Measurements from ENCODE around the gene NME8. TPM values are rescaled to one million over a fixed set of nuclear protein-coding genes. Genes with fewer than 3 reads are reported as not detected.
"Not testable (repeated sequence)": the region's sequence is repeated elsewhere in the genome, so short reads cannot be mapped to it uniquely, and the experiment has no call there.

The NME8 gene, protein sequence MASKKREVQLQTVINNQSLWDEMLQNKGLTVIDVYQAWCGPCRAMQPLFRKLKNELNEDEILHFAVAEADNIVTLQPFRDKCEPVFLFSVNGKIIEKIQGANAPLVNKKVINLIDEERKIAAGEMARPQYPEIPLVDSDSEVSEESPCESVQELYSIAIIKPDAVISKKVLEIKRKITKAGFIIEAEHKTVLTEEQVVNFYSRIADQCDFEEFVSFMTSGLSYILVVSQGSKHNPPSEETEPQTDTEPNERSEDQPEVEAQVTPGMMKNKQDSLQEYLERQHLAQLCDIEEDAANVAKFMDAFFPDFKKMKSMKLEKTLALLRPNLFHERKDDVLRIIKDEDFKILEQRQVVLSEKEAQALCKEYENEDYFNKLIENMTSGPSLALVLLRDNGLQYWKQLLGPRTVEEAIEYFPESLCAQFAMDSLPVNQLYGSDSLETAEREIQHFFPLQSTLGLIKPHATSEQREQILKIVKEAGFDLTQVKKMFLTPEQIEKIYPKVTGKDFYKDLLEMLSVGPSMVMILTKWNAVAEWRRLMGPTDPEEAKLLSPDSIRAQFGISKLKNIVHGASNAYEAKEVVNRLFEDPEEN
- total RNA-seq (not detected), total RNA-seq (0 reads per million in 2 donors)

DNA sequence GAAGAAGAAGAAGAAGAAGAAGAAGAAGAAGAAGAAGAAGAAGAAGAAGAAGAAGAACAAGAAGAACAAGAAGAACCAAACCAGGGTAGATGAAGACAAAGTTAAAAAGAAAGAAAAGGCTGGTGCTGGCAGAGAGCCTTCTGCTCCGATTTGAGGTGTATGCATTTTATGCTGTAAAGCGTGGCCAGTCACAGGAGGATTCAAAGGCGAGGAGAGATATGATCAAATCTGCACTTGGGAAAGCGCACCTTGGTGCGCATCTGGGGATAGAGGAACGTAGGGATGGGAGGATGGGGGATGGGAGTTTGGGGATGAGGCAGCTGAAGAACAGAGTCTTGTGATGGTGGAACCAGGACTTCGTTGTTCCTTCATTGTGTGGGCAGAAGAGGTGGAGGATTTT, at the start of gene NME8:
TSS of gene NME8 (plus strand) at position 301 of the 400 bp plus-strand sequence. CDS start 1,670 bp downstream, outside the sequence.
- H3K27ac Mint-ChIP-seq = no peak within 1 kb of the TSS
- ATAC-seq (no peak), DNase-seq (no peak)
- H3K4me3 Mint-ChIP-seq = no peak within 1 kb of the TSS
- no peaks in the 10 kb centered on the region for H3K27me3 Mint-ChIP-seq
- no peaks in the 10 kb centered on the region for H3K4me1 Mint-ChIP-seq
- H3K9me3 ChIP-seq (ENCODE audit: control insufficient read depth, low read length, poor library complexity, severe bottlenecking) = no peaks in the 10 kb centered on the region
- no peaks in the 10 kb centered on the region for H3K36me3 Mint-ChIP-seq (ENCODE audit: low read depth)

DNA sequence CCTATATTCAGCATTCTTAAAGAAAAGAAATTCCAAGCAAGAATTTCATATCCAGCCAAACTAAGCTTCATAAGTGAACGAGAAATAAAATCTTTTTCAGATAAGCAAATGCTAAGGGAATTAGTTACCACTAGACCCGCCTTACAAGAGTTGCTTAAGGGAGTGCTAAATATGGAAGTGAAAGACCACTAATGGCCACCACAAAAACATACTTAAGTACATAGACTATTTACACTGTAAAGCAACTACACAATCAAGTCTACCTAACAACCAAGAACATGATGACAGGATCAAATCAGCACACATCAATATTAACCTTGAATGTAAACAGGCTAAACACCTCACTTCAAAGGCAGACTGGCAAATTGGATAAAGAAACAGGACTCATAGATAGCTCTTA, 42.2 kb upstream of the NME8 start:
- Mint-ChIP-seq H3K36me3 (ENCODE audit: low read depth) (peaks cover 2% of the 10 kb centered on the region), H3K27me3 (peaks cover 11% of the 10 kb centered on the region), H3K27ac (no peak overlapping the region), H3K4me3 (no peak overlapping the region), H3K4me1 (no peaks in the 10 kb centered on the region)
- no peak for ATAC-seq
- H3K9me3 ChIP-seq (ENCODE audit: control insufficient read depth, low read length, poor library complexity, severe bottlenecking) = no peaks in the 10 kb centered on the region
- DNase-seq = no peak

DNA sequence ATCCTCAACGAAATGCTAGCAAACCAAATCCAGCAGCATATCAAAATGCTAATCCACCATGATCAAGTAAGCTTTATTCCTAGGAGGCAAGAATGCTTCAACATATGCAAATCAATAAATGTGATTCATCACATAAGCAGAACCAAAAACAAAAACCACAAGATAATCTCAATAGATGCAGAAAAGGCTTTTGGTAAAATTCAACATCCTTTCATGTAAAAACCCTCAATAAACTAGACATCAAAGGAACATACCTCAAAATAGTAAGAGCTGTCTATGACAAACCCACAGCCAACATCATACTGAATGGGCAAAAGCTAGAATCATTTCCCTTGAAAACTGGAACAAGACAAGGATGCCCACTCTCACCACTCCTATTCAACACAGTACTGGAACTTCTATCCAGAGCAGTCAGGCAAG, 36.2 kb upstream of the NME8 start:
- H3K27ac Mint-ChIP-seq; ATAC-seq; H3K9me3 ChIP-seq (ENCODE audit: control insufficient read depth, low read length, poor library complexity, severe bottlenecking); H3K4me3 Mint-ChIP-seq; DNase-seq; H3K27me3 Mint-ChIP-seq; H3K36me3 Mint-ChIP-seq (ENCODE audit: low read depth); H3K4me1 Mint-ChIP-seq: not testable (repeated sequence)

DNA sequence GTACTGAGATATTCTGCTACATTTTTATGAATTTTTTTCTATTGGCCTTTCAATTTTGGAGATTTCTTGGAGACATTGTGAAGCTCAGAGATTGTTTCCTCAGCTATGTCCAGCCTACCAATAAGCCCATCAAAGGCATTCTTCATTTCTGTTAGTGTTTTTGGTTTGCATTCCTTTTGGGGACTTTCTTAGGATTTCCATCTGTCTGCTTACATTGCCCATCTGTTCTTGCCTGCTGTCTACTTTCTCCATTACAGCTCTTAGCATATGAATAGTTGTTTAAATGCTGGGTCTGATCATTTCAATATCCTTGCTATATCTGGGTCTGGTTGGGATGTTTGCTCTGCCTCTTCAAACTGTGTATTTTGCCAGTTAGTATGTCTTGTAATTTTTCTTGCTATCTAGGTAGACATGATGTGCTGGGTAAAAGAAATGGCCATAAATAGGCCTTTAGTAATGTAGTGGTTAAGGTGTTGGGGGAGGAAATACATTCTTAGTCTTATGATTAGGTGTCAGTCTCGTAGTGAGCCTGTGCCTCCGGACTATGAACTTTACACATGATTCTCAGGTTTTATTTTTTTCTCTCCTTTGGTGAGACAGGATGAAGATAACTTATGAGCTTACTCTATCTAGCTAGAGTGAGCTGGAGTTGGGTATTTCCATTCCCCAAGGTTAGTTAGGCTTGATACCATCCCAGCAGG, 32.6 kb upstream of the NME8 start:
- Mint-ChIP-seq H3K4me1 (no peaks in the 10 kb centered on the region), H3K27ac (no peak overlapping the region), H3K36me3 (ENCODE audit: low read depth) (no peaks in the 10 kb centered on the region), H3K4me3 (no peak overlapping the region), H3K27me3 (peaks cover 12% of the 10 kb centered on the region)
- no peak for DNase-seq
- no peak for ATAC-seq
- no peaks in the 10 kb centered on the region for H3K9me3 ChIP-seq (ENCODE audit: control insufficient read depth, low read length, poor library complexity, severe bottlenecking)

DNA sequence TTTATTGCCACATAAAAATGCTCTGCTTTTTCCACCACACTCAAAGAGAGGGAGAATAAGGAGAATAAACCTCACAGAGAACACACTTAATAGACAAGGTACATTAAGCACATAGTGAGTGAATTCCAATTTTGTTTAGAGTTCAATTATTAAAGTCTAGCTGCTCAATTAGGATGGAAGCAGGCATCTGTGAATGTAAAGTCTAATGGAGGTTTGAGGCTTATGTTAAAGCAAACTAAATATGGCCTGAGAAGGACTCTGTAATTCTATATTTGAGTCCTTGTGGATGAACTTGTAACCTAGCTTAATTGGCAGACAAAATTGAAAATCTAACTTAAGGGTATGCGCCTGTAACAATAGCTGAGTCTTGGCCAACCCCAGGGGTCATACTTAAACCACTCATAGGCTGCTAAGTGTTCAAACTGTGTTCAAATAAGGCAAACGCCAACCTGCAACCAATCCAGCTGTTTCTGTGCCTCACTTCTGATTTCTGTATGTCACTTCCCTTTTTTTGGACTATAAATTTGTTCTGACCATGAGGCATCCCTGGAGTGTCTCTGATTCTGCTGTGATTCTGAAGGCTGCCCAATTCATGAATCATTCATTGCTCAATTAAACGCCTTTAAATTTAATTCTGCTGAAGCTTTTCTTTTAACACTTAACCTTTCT, 31.3 kb upstream of the NME8 start:
- no peaks in the 10 kb centered on the region for H3K4me1 Mint-ChIP-seq
- ATAC-seq = no peak
- DNase-seq = no peak
- no peaks in the 10 kb centered on the region for H3K9me3 ChIP-seq (ENCODE audit: control insufficient read depth, low read length, poor library complexity, severe bottlenecking)
- no peak overlapping the region for H3K27ac Mint-ChIP-seq
- no peak overlapping the region for H3K4me3 Mint-ChIP-seq
- H3K36me3 Mint-ChIP-seq (ENCODE audit: low read depth) = no peaks in the 10 kb centered on the region
- peaks cover 12% of the 10 kb centered on the region for H3K27me3 Mint-ChIP-seq

DNA sequence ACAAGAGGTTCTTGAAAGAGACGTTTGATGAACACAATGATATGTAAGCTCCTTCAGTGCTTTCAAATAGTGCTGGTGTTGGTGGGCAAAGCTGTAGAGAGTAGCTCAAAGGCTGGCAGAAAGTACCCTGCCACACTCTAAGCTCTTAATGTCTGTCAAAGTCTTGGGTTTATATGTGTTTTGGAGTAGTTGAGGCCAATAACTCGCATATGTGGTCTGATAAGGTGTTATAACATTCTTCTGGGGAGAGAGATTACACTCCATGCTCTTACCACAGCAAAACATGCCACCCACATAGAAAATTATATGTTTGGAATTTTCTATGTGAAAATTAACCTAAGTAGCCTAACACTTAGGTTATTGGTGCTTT, 30.8 kb upstream of the NME8 start:
- Mint-ChIP-seq H3K27me3 (peaks cover 12% of the 10 kb centered on the region), H3K36me3 (ENCODE audit: low read depth) (no peaks in the 10 kb centered on the region), H3K4me3 (no peak overlapping the region), H3K27ac (no peak overlapping the region), H3K4me1 (no peaks in the 10 kb centered on the region)
- no peaks in the 10 kb centered on the region for H3K9me3 ChIP-seq (ENCODE audit: control insufficient read depth, low read length, poor library complexity, severe bottlenecking)
- DNase-seq (no peak), ATAC-seq (no peak)

DNA sequence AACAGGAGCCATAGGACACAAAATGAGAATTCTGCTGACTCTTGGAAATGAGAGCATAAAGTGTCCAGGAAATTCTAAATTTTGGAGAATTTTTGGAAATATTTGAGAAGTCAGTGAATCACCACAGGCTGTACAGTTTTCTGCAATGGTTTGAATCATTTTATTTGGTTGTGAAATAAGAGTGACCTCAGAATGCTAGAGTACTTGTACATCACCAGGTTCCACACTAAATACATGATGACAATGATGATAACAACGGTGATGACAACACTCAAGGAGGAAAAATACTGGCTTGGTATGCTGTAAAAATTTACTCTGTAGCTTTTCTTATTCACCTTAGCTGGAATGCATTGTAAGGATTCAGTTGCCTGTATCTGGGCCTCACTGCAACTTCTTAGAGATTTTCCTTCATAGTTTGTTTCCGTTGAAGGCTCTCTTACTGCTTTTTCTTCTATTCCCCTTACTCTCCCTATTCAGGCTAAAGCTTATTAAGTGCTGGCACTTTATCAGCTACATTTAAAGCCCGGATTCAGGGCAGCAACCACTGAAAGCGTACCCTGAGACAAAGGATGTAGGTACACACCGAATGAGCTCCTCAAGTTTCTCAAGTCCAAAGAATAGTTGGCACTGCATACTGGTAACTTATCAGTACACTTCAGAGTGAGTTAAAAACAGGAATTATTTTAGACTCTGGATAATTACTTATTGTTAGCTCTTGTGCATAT, 30.2 kb upstream of the NME8 start:
- Mint-ChIP-seq H3K36me3 (ENCODE audit: low read depth) (no peaks in the 10 kb centered on the region), H3K4me1 (no peaks in the 10 kb centered on the region), H3K27me3 (peaks cover 12% of the 10 kb centered on the region), H3K4me3 (no peak overlapping the region), H3K27ac (no peak overlapping the region)
- DNase-seq (no peak), ATAC-seq (no peak)
- no peaks in the 10 kb centered on the region for H3K9me3 ChIP-seq (ENCODE audit: control insufficient read depth, low read length, poor library complexity, severe bottlenecking)

DNA sequence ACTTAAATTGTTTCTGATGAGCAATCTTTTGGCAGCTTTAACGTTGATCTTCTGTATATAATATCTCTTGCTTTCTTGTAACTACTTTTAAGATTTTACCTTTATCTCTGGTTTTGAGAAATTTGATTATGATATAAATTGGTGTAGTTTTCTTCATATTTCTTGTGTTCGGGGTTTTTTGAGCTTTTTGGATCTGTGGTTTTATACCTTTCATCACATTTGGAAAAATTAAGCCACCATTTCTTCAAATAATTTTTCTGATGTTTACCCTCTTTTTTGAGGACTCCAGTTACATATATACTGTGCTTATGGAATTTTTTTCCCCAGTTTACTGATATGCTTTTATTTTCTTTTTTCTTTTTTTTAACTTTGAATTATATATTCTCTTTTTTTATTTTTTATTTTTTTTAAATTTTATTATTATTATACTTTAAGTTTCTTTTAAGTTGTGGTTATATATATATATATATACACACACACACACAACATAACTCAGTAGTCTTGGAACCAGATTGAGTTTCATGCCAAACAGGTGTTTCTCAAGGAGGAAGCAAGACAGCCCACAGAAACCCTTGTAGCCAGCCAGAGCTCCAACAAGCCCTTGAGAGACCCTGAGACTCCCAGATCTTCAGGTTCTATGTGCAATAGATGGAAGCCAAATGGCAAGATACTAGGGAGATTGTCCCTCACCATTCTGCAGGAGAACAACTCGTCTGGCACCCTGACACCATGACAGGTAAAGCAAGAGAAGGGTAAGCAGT, 27.5 kb upstream of the NME8 start:
- H3K4me3 Mint-ChIP-seq = no peak overlapping the region
- no peak for ATAC-seq
- H3K27ac Mint-ChIP-seq = no peak overlapping the region
- no peaks in the 10 kb centered on the region for H3K4me1 Mint-ChIP-seq
- no peaks in the 10 kb centered on the region for H3K9me3 ChIP-seq (ENCODE audit: control insufficient read depth, low read length, poor library complexity, severe bottlenecking)
- peaks cover 17% of the 10 kb centered on the region for H3K27me3 Mint-ChIP-seq
- peaks cover 2% of the 10 kb centered on the region for H3K36me3 Mint-ChIP-seq (ENCODE audit: low read depth)
- no peak for DNase-seq

DNA sequence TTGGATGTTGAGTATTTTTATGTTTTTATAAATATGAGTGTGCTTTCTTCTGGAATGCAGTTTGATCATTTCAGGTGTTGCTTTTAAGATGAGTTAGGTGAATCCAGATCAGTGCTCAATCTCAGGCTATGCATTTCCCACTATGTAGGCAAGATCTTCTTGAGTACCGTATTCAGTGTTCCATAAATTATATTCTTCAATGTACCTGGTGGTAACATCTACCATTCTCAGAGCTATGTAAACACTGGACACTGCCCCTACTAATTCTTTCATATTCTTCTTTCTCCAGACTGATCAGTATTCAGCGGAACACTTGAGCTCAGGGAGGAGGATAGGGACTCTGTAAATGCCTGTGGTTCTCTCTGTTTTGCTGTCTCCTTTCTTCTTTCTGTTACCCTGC, 25.5 kb upstream of the NME8 start:
- DNase-seq (no peak), ATAC-seq (no peak)
- peaks cover 2% of the 10 kb centered on the region for H3K36me3 Mint-ChIP-seq (ENCODE audit: low read depth)
- no peak overlapping the region for H3K27ac Mint-ChIP-seq
- H3K4me1 Mint-ChIP-seq = no peaks in the 10 kb centered on the region
- no peak overlapping the region for H3K4me3 Mint-ChIP-seq
- peaks cover 18% of the 10 kb centered on the region for H3K27me3 Mint-ChIP-seq
- H3K9me3 ChIP-seq (ENCODE audit: control insufficient read depth, low read length, poor library complexity, severe bottlenecking) = no peaks in the 10 kb centered on the region

DNA sequence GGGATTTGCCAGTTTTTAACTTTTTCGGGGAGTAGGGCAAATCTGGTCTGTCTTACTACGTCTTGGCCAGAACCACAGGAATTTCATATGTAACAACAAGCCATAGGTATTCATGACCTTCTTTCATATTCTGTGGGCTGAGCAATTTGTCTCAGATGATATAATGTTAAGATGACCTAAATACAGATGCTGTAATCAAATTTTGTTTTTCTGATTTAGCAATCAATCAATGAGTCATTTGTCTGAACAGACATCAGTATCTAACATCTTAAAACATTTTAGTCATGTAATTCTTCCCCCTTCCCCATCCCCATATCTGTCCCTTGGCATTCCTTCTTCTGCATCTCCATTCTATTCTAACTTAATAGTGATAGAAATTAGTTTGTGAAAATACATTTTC, 24.8 kb upstream of the NME8 start:
- no peak overlapping the region for H3K4me3 Mint-ChIP-seq
- H3K9me3 ChIP-seq (ENCODE audit: control insufficient read depth, low read length, poor library complexity, severe bottlenecking) = no peaks in the 10 kb centered on the region
- no peak for ATAC-seq
- DNase-seq = no peak
- peaks cover 18% of the 10 kb centered on the region for H3K27me3 Mint-ChIP-seq
- H3K36me3 Mint-ChIP-seq (ENCODE audit: low read depth) = peaks cover 2% of the 10 kb centered on the region
- H3K4me1 Mint-ChIP-seq = no peaks in the 10 kb centered on the region
- H3K27ac Mint-ChIP-seq = no peak overlapping the region

DNA sequence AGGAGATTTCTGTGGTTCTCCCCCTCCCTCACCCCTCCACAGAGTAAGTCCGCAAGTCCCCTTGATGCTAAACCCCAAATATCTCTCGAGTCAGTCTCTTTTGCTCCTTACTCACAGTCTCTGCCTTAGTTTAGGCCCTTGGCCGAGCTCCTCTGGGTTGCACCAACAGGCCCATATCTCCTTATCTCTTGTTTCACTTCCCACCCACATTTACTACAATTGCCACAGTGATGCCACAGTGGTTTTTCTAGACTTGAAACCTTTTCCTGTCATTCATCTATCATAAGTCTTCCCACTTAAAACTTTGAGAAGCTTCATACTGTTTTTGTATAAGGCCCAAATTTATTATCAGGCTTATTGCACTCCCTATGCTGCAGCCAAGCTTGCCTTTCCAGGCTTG, 23.4 kb upstream of the NME8 start:
- no peak overlapping the region for H3K4me3 Mint-ChIP-seq
- no peaks in the 10 kb centered on the region for H3K4me1 Mint-ChIP-seq
- no peak overlapping the region for H3K27ac Mint-ChIP-seq
- H3K9me3 ChIP-seq (ENCODE audit: control insufficient read depth, low read length, poor library complexity, severe bottlenecking) = no peaks in the 10 kb centered on the region
- ATAC-seq (no peak), DNase-seq (no peak)
- peaks cover 22% of the 10 kb centered on the region for H3K27me3 Mint-ChIP-seq
- peaks cover 2% of the 10 kb centered on the region for H3K36me3 Mint-ChIP-seq (ENCODE audit: low read depth)

DNA sequence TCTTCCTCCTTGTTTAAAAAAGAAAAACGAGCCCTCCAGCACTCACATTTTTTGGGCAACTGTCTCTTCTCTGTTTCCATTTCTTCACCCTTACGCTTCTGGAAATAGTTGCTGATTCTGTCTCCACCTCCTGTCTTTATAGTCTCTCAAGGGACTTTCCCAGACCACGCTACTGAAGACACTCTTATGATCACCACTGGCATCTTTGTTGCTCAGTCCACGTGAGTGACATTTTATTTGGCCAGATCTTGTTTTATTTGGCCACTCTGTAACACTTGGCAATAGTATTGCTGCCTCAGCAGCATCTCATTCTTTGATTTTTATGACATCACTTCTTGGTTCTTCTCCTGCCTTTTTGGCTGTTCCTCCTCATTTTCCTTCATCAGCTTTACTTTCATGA, 21.6 kb upstream of the NME8 start:
- Mint-ChIP-seq H3K4me3 (no peak overlapping the region), H3K27ac (no peak overlapping the region), H3K27me3 (peaks cover 24% of the 10 kb centered on the region), H3K4me1 (no peaks in the 10 kb centered on the region), H3K36me3 (ENCODE audit: low read depth) (peaks cover 2% of the 10 kb centered on the region)
- ATAC-seq (no peak), DNase-seq (no peak)
- H3K9me3 ChIP-seq (ENCODE audit: control insufficient read depth, low read length, poor library complexity, severe bottlenecking) = no peaks in the 10 kb centered on the region
